Measurements from ENCODE around the gene DEPDC5.
A peak's percentile ranks its signal among the peaks of the same experiment; 100 is the strongest.

The DEPDC5 gene

GRCh38 chr22:31816750-31817149 lies 62.9 kb downstream of the DEPDC5 start:
- no peak for DNase-seq

GRCh38 chr22:31818481-31819392 lies 64.9 kb downstream of the DEPDC5 start:
- DNase-seq = no peak

GRCh38 chr22:31820655-31821054 lies 66.8 kb downstream of the DEPDC5 start:
- DNase-seq = no peak

DNA sequence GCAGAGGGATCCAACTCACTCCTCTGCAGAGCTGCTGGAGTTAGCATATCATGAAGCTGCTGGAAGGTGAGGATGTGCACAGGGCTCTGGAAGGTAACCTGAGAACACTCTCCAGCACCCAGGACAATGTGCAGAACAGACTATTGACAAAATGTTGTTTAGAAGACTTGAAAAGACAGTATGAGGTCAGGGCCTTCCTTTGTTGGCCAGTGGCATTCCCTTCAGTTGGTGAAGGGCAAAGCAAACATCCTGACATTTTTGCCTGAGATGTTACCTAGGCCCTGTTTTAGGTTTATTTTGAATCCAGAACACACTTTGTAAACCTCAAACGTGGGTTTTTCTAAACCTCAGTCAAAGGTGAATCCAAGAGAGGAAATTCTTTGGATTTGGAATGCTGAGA lies 67.8 kb downstream of the DEPDC5 start:
- DNase-seq = no peak

GRCh38 chr22:31822523-31822922 lies 68.7 kb downstream of the DEPDC5 start:
- no peak for DNase-seq

DNA sequence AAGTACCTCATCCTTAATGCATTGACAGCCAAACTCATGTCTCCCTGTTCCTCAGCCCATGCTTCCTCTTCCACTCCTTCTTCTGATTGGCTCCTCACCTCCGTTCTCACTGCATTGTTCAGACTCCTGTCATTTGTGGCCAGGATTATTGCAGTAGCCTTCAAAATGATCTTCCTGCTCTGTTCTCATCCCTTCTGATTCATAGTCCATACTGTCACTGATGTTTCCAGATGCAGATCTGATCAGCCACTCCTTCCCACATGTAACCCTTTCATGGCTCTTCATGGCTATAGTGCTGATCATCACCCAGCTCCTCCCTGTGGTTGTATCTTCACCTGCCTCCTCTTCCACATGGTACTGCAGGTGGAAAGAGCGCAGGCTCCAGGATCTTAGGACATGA lies 71.7 kb downstream of the DEPDC5 start:
- DNase-seq = no peak

DNA sequence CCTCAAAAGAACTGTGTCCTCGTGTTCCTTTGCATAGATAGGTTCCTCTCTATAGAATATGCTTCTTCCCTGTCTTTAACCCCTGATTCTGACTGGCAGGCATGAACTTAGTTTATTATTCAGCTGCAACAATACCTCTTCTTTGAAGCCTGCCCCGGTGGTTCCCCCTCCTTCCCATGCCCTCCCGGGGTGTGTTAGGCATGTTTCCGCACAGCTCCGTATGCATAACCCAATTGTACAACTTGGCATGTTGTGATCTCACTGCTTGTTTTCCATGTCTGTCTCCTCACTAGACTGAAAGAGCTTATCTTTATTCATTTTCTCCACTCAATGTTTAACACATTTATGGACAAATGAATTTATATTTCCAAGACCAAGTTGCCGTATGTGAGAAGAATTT lies 72.6 kb downstream of the DEPDC5 start:
- DNase-seq = no peak

GRCh38 chr22:31828739-31829138 lies 74.9 kb downstream of the DEPDC5 start:
- DNase-seq = no peak

DNA sequence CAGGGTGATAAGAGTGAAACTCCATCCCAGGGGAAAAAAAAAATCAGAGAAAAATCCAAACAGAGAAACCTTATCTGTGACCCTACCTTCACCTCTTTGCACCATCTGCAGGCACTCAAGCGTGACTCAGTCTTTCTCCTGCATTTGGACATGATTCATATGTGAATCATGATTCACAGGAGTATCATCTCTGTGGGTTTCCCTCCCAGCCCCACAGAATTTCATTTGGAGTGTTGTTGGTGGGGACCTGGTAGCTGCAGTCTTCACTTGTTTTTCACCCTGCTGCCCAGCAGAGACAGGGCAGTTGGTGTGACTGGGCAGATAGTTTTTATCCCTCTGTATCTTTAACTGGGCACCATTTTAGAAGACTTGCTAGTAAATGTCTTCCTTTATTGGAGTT lies 75.7 kb downstream of the DEPDC5 start:
- DNase-seq = peak; percentile 9 to 12

GRCh38 chr22:31830721-31831070 lies 76.9 kb downstream of the DEPDC5 start:
- DNase-seq = no peak

GRCh38 chr22:31833930-31834329 lies 80.1 kb downstream of the DEPDC5 start:
- DNase-seq = no peak

DNA sequence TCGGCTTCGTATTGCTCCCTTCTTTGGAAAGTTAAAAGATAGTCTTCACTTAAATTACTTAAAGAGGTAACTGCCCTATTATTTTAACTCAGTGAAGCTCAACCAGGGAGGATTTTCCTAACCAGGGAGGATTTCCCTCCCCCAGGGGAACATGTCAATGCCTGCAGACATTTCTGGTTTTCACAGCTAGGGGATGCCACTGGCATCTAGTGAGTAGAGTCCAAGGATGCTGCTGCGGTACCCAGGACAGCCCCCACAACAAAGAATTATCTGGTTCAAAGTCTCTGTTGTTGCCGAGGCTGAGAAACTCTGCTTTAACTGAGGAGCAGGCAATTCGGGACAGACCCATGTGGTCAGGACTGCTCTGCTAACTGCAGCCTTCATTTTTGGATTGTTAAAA lies 82.2 kb downstream of the DEPDC5 start:
- no peak for DNase-seq

DNA sequence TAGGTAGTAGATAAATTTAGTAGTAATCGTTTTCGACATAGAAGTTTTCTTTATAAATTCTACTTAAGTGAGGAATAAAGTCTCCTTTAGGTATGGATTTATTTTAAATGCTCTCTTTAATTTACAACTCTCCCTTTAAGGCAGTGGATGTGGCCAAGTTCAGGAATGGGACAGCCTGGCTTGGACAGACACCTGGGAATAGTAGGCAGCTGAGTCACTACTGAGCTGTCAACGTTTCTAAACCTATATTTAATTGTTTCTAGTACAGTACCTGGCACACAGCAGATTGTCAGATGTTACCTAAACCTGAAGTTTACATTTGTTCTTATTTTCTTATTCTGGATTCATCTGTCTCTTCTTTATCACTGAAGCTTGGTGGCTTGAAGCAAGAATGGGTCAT lies 85.1 kb downstream of the DEPDC5 start:
- no peak for DNase-seq

- no peak for DNase-seq
Measured at GRCh38 chr22:31839986-31840385, 86.2 kb downstream of the DEPDC5 start.

- DNase-seq = no peak
Measured at GRCh38 chr22:31840585-31840984, 86.8 kb downstream of the DEPDC5 start.

DNA sequence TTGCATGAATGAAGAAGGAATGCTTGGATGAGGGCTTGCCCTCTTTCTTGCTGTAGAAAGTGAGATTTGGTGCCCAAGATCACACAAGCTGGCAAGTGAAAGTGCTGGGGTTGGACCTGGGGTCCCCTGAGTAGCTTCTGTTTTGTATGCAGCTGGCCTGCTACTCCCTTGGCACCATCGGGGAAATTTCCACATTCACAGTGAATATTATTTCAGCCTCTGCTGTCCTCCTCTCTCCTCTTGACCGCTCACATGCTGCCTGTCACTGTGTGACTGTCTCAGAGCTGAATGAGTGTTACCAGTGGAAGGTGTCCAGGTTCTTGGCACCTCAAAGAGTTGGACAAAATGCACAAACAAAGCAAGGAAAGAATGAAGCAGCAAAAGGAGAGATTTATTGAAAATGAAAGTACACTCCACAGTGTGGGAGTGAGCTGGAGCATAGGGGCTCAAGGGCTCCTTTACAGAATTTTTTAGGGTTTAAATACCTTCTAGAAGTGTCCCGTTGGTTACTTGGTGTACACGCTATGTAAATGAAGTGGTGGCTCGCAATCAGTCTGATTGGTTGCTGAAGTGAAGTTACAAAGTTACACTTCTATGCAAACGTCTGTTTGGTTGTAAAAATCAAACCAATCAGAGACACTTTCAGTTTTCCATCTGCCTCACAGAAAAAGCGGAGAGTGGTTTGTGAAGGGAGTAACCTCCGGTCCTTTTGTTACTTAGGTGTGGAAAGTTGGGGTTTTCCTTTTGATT lies 87.4 kb downstream of the DEPDC5 start:
- DNase-seq = no peak

DNA sequence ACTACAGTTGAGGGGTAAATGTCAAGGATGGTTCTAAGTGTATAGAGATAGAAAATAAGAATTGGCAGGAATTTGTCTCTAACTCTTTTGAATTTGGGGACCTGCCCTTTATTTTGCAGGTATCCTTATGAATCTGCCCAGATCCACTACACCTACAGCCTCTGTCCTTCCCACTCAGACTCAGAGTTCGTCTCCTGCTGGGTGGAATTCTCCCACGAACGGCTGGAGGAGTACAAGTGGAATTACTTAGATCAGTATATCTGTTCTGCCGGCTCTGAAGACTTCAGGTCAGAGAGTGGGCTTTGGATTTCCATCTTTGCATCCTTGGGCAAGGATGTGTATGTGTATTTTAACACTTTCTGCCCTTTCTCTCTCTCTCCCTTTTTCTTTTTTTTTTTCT lies 89.7 kb downstream of the DEPDC5 start:
- DNase-seq = no peak

DNA sequence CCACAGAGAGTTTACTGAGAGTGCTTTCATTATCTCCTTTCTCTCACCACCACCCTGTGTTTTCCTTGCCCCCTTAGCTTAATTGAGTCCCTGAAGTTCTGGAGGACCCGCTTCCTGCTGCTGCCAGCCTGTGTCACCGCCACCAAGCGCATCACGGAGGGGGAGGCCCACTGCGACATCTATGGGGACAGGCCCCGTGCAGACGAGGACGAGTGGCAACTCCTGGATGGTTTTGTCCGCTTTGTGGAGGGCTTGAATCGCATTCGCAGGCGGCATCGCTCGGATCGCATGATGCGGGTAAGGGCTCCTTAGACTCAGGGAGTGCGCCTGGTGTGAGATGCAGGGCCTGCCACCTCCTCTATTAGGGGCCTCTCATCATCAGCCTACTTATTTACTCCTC lies 91.1 kb downstream of the DEPDC5 start:
- no peak for DNase-seq

- no peak for DNase-seq
Measured at GRCh38 chr22:31846161-31847115, 92.6 kb downstream of the DEPDC5 start.

- DNase-seq = no peak
Measured at GRCh38 chr22:31848411-31848810, 94.6 kb downstream of the DEPDC5 start.

GRCh38 chr22:31850135-31850534 lies 96.3 kb downstream of the DEPDC5 start:
- no peak for DNase-seq

DNA sequence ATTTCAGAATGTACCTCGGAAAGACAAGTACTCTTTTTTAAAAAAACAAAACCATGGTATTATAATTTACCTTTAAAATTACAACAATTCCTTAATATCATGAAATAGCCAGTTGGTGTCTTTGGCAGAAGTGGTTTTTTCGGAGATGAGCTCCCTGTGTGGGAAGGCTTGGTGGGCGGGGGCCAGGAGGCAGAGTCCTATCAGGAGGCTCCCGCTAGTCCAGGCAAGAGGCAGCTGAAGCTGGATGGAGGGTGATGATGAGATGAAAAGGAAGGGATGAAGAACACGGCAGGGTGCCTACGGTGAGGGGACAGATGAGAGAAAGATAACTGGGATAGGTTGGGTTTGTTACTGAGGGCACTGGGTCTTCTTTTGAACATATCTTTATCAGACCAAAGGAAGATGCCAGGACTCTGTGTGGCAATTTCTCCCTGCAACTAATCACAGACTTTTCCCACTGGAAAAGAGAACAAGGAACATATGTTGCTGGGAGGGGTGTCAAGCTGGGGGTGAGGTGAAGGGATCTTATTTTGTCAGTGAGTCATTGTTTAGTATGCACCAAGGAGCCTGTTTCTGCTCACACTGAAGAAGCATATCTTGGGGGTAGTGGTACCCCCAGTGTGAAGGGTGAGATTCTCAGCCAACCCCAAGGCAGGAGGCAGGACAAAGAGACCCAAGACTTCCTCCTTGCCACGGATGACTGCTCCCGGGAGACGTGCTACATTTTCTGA lies 99.0 kb downstream of the DEPDC5 start:
- DNase-seq = no peak

Data from SHP77 (cell line).